ENCODE measurements around the gene PPP2R5E.

- TF ChIP-seq SMARCA5 (IDR thresholded peaks at IDR 0.05): no peak
- no peak for TF ChIP-seq MTF1 (CRISPR knock-in tag; IDR thresholded peaks at IDR 0.05; ENCODE audit: borderline replicate concordance)
- TF ChIP-seq ZNF146 (CRISPR knock-in tag; IDR thresholded peaks at IDR 0.05; ENCODE audit: unreplicated experiment): no peak
- no peak for TF ChIP-seq TAF1 (IDR thresholded peaks at IDR 0.05; ENCODE audit: control insufficient read depth, extremely low read depth, insufficient read depth, low read length, severe bottlenecking)
These were observed 148.3 kb downstream of the PPP2R5E start for GRCh38 chr14:63394841-63395240.
